IMR-90 (cell line): ENCODE results near the gene COPB1. TPM values are rescaled to one million over a fixed set of nuclear protein-coding genes. Genes with fewer than 3 reads are reported as not detected.

ENCODE experiments used
- ATAC-seq: fragments of 200-7000 bp; cut with Tn5 transposase; 2 replicates; pipeline ENCODE4 v1.9.1; 2020; ENCODE audit warnings: low read depth, mild to moderate bottlenecking, moderate library complexity
- BruUV-seq: library from RNA; stranded (reverse); fragments of 400-500 nt; replicated peaks from 2 replicates; lab custom pipeline; 2021; lab: Mats Ljungman, UMichigan
- CTCF ChIA-PET: fragments of 300-600 bp; formaldehyde crosslinking; extraction: SDS; loops from one replicate; lab custom pipeline; 2021; ENCODE audit warnings: antibody characterized with exemption; lab: Yijun Ruan, JAX
- POLR2A ChIA-PET: fragments of 300-600 bp; sonication (Branson Sonifier 250); formaldehyde crosslinking; loops from one replicate; lab custom pipeline; 2022; ENCODE audit warnings: antibody characterized with exemption; ENCODE audit not compliant: unreplicated experiment; lab: Charles Lee
- DNase-seq: peaks from one replicate; pipeline ENCODE4 v3.0.0; 2013
- H2AFZ ChIP-seq: replicated peaks from 2 replicates; pipeline ENCODE3; 2013; ENCODE audit warnings: low read length, mild to moderate bottlenecking; ENCODE audit not compliant: poor library complexity
- H2AK5ac ChIP-seq: 2 replicates; pipeline ENCODE4 v1.6.1; 2013; ENCODE audit warnings: low read depth, low read length, inconsistent platforms
- H2AK9ac ChIP-seq: replicated peaks from 2 replicates; pipeline ENCODE3; 2013; ENCODE audit warnings: mild to moderate bottlenecking, low read depth, low read length, moderate library complexity; ENCODE audit not compliant: poor library complexity
- H2BK120ac ChIP-seq: 2 replicates; pipeline ENCODE4 v1.6.1; 2013; ENCODE audit warnings: low read depth, low read length, inconsistent platforms
- H2BK15ac ChIP-seq: 3 replicates; pipeline ENCODE4 v1.6.1; 2013; ENCODE audit warnings: low read depth, low read length, inconsistent platforms
- H2BK20ac ChIP-seq: 2 replicates; pipeline ENCODE4 v1.6.1; 2013; ENCODE audit warnings: low read depth, mild to moderate bottlenecking, inconsistent platforms, low read length, moderate library complexity
- H2BK5ac ChIP-seq: 2 replicates; pipeline ENCODE4 v1.6.1; 2013; ENCODE audit warnings: mild to moderate bottlenecking, low read depth, low read length, inconsistent platforms; ENCODE audit not compliant: poor library complexity, severe bottlenecking
- H3K14ac ChIP-seq: replicated peaks from 2 replicates; pipeline ENCODE4 v1.6.1; 2013; ENCODE audit warnings: low read depth, low read length, inconsistent platforms
- H3K18ac ChIP-seq: 2 replicates; pipeline ENCODE4 v1.6.1; 2013; ENCODE audit warnings: low read depth, low read length, control low read depth
- H3K23ac ChIP-seq: 2 replicates; pipeline ENCODE4 v1.6.1; 2013; ENCODE audit warnings: low read depth, low read length, inconsistent platforms
- H3K27ac ChIP-seq: 2 replicates; pipeline ENCODE4 v1.5.1; 2013; ENCODE audit warnings: mild to moderate bottlenecking, control low read depth, low read length; ENCODE audit not compliant: insufficient read depth
- H3K27me3 ChIP-seq: 2 replicates; pipeline ENCODE4 v1.6.1; 2013; ENCODE audit warnings: low read length; ENCODE audit not compliant: control insufficient read depth, insufficient read depth
- H3K36me3 ChIP-seq: 2 replicates; pipeline ENCODE4 v1.6.1; 2013; ENCODE audit warnings: low read length, mixed read lengths; ENCODE audit not compliant: control insufficient read depth, insufficient read depth
- H3K4ac ChIP-seq: 2 replicates; pipeline ENCODE4 v1.6.1; 2013; ENCODE audit warnings: low read depth, low read length, inconsistent platforms
- H3K4me1 ChIP-seq: 2 replicates; pipeline ENCODE4 v1.6.1; 2013; ENCODE audit warnings: low read length, mixed read lengths; ENCODE audit not compliant: control insufficient read depth, insufficient read depth
- H3K4me2 ChIP-seq: 2 replicates; pipeline ENCODE4 v1.6.1; 2013; ENCODE audit warnings: low read depth, mild to moderate bottlenecking, control low read depth, low read length, moderate library complexity
- H3K4me3 ChIP-seq: 2 replicates; pipeline ENCODE4 v1.5.1; 2013; ENCODE audit warnings: low read depth, mild to moderate bottlenecking, control low read depth, low read length, moderate library complexity; ENCODE audit not compliant: insufficient read depth
- H3K56ac ChIP-seq: 2 replicates; pipeline ENCODE4 v1.6.1; 2013; ENCODE audit warnings: low read length, inconsistent platforms; ENCODE audit not compliant: insufficient read depth; ENCODE audit errors: extremely low read depth
- H3K79me1 ChIP-seq, 2 experiments: 2 replicates each; pipeline ENCODE4 v1.6.1; 2013; ENCODE audit warnings: low read length in 2 of 2, inconsistent platforms in 1 of 2, low read depth in 1 of 2
- H3K9ac ChIP-seq: 2 replicates; pipeline ENCODE4 v1.6.1; 2013; ENCODE audit warnings: low read depth, low read length, control low read depth
- H3K9me1 ChIP-seq: 2 replicates; pipeline ENCODE4 v1.6.1; 2013; ENCODE audit warnings: low read length, inconsistent platforms; ENCODE audit not compliant: insufficient read depth
- H3K9me3 ChIP-seq: 2 replicates; pipeline ENCODE4 v1.6.1; 2013; ENCODE audit warnings: low read length; ENCODE audit not compliant: control insufficient read depth, insufficient read depth
- H4K20me1 ChIP-seq: 2 replicates; pipeline ENCODE4 v1.6.1; 2013; ENCODE audit warnings: low read length, inconsistent platforms; ENCODE audit not compliant: insufficient read depth
- H4K5ac ChIP-seq: 2 replicates; pipeline ENCODE4 v1.6.1; 2013; ENCODE audit warnings: mild to moderate bottlenecking, low read depth, low read length, control low read depth
- H4K8ac ChIP-seq, 2 experiments: 2 replicates each; pipeline ENCODE4 v1.6.1; 2013; ENCODE audit warnings: low read depth in 2 of 2, low read length in 2 of 2, control low read depth in 1 of 2, inconsistent platforms in 1 of 2
- H4K91ac ChIP-seq: 2 replicates; pipeline ENCODE4 v1.6.1; 2013; ENCODE audit warnings: low read depth, low read length, inconsistent platforms; ENCODE audit not compliant: insufficient read depth
- CEBPB ChIP-seq: IDR thresholded peaks from 2 replicates; pipeline ENCODE4 v1.6.1; 2012; ENCODE audit warnings: low read depth, low read length, improper control_type of control experiment
- CHD1 ChIP-seq: IDR thresholded peaks from 2 replicates; pipeline ENCODE4 v1.6.1; 2012; ENCODE audit warnings: low read depth, low read length, improper control_type of control experiment
- MAFK ChIP-seq: IDR thresholded peaks from 2 replicates; pipeline ENCODE4 v1.6.1; 2012; ENCODE audit warnings: low read depth, low read length, improper control_type of control experiment
- MAZ ChIP-seq: IDR thresholded peaks from 2 replicates; pipeline ENCODE4 v1.6.1; 2012; ENCODE audit warnings: low read depth, mild to moderate bottlenecking, low read length, improper control_type of control experiment, moderate library complexity, borderline replicate concordance
- MXI1 ChIP-seq: IDR thresholded peaks from 2 replicates; pipeline ENCODE4 v1.6.1; 2012; ENCODE audit warnings: low read depth, mild to moderate bottlenecking, low read length, moderate library complexity, borderline replicate concordance
- NFE2L2 ChIP-seq: fragments of 150-350 bp; IDR thresholded peaks from 2 replicates; pipeline ENCODE4 v1.6.1; 2016; ENCODE audit warnings: low read depth, mild to moderate bottlenecking, low read length
- POLR2A ChIP-seq: IDR thresholded peaks from 2 replicates; pipeline ENCODE4 v1.6.1; 2012; ENCODE audit warnings: mild to moderate bottlenecking, low read depth, low read length
- RAD21 ChIP-seq: IDR thresholded peaks from 2 replicates; pipeline ENCODE4 v1.6.1; 2012; ENCODE audit warnings: low read length, improper control_type of control experiment
- RCOR1 ChIP-seq: IDR thresholded peaks from 2 replicates; pipeline ENCODE4 v1.6.1; 2012; ENCODE audit warnings: mild to moderate bottlenecking, low read length, improper control_type of control experiment; ENCODE audit not compliant: insufficient replicate concordance
- RFX5 ChIP-seq: IDR thresholded peaks from 2 replicates; pipeline ENCODE4 v1.8.0; 2012; ENCODE audit warnings: low read depth, mild to moderate bottlenecking, low read length, moderate library complexity
- SMC3 ChIP-seq: fragments of 150-350 bp; IDR thresholded peaks from 2 replicates; pipeline ENCODE4 v1.6.1; 2016; ENCODE audit warnings: low read depth, mild to moderate bottlenecking, antibody characterized with exemption, low read length, moderate library complexity
- WGBS, 2 experiments: methylation state at CpG; one replicate each; pipeline versions ENCODE4 v1.1.5 to v1.1.7; 2013; ENCODE audit warnings: missing lambda C conversion rate in 2 of 2; ENCODE audit not compliant: insufficient read length in 1 of 2; ENCODE audit errors: extremely low coverage in 2 of 2; 5-methylcytosine and 5-hydroxymethylcytosine counted together
- dilution Hi-C: fragments of 300-500 bp; cut with HindIII; formaldehyde crosslinking; loops from one replicate; pipeline ENCODE4 v1.14.3; 2018; ENCODE audit warnings: low sequenced_read_pairs; ENCODE audit not compliant: unreplicated experiment
- in situ Hi-C: fragments of 300-500 bp; cut with MboI; formaldehyde crosslinking; loops from 3 replicates; pipeline ENCODE4 v1.14.3; 2019; ENCODE audit warnings: low sequenced_read_pairs, inconsistent platforms, mixed read lengths
- intact Hi-C: fragments of 100-400 bp; cut with micrococcal nuclease; formaldehyde crosslinking; loops from 2 replicates; pipeline ENCODE4 v1.10.0; 2022
- polyA plus RNA-seq, 3 experiments: library from polyadenylated mRNA; depleted of rRNA; stranded (reverse); fragments of >200 nt; gene quantifications; 2 replicates each; pipeline ENCODE4 v1.2.3, GENCODE V29; 2012; ENCODE audit warnings: low replicate concordance in 1 of 3
- total RNA-seq: library from RNA; depleted of rRNA; stranded (reverse); fragments of >200 nt; gene quantifications from 2 replicates; pipeline ENCODE4 v1.2.3, GENCODE V29; 2012
- TF ChIP-seq, protein P1 (sequence below): fragments of 150-350 bp; IDR thresholded peaks from 2 replicates; pipeline ENCODE4 v1.6.1; 2016; ENCODE audit warnings: low read depth, mild to moderate bottlenecking, low read length, moderate library complexity, borderline replicate concordance
- TF ChIP-seq, protein P2 (sequence below): fragments of 150-350 bp; IDR thresholded peaks from 2 replicates; pipeline ENCODE4 v1.6.1; 2017; ENCODE audit warnings: mild to moderate bottlenecking, antibody characterized with exemption, low read length, low read depth
- TF ChIP-seq, protein P3 (sequence below): conservative IDR thresholded peaks from 2 replicates; pipeline ENCODE4 v1.5.1; 2012; ENCODE audit warnings: mild to moderate bottlenecking, low read depth, low read length, improper control_type of control experiment

The COPB1 gene
- total and polyA plus RNA-seq, 2 of the 4 experiments (the other 2 are of a cell fraction) = 136 to 341 TPM

DNA sequence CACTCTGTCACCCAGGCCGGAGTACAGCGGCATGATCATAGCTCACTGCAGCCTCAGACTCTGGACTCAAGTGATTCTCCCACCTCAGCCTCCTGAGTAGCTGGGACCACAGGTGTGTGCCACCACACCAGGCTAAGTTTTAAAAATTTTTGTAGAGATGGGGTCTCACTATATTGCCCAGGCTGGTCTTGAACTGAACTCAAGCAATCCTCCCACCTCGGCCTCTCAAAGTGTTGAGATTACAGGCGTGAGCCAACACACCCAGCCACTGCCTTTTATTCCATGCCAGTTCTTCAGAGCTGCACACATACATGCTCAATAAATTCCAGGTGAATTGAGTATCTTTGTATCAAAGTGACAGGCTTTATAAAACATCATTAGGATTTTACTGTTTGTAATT is 2.4 kb upstream of the COPB1 start:
- no TSS peak for BruUV-seq
- H2AK9ac ChIP-seq = no peak overlapping the region
- ChIA-PET POLR2A (no interaction called here), CTCF (no interaction called here)
- H2BK5ac ChIP-seq = no peak overlapping the region
- in situ Hi-C loops = loop anchor here (5.0 kb wide), 1 partner anchor 35 kb away; no protein-coding TSS in a partner anchor
- intact Hi-C loops = no loop called here
- no peak overlapping the region for H4K5ac ChIP-seq
- no peak overlapping the region for H2BK20ac ChIP-seq
- no peak for TF ChIP-seq MAZ
- TF ChIP-seq RFX5 = no peak
- TF ChIP-seq, protein P1, sequence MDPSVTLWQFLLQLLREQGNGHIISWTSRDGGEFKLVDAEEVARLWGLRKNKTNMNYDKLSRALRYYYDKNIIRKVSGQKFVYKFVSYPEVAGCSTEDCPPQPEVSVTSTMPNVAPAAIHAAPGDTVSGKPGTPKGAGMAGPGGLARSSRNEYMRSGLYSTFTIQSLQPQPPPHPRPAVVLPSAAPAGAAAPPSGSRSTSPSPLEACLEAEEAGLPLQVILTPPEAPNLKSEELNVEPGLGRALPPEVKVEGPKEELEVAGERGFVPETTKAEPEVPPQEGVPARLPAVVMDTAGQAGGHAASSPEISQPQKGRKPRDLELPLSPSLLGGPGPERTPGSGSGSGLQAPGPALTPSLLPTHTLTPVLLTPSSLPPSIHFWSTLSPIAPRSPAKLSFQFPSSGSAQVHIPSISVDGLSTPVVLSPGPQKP = no peak
- TF ChIP-seq MAFK = no peak
- TF ChIP-seq, protein P2, sequence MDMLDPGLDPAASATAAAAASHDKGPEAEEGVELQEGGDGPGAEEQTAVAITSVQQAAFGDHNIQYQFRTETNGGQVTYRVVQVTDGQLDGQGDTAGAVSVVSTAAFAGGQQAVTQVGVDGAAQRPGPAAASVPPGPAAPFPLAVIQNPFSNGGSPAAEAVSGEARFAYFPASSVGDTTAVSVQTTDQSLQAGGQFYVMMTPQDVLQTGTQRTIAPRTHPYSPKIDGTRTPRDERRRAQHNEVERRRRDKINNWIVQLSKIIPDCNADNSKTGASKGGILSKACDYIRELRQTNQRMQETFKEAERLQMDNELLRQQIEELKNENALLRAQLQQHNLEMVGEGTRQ = no peak
- no peak for TF ChIP-seq RAD21
- no peak for TF ChIP-seq MXI1
- no peak for TF ChIP-seq CHD1
- TF ChIP-seq, protein P3, sequence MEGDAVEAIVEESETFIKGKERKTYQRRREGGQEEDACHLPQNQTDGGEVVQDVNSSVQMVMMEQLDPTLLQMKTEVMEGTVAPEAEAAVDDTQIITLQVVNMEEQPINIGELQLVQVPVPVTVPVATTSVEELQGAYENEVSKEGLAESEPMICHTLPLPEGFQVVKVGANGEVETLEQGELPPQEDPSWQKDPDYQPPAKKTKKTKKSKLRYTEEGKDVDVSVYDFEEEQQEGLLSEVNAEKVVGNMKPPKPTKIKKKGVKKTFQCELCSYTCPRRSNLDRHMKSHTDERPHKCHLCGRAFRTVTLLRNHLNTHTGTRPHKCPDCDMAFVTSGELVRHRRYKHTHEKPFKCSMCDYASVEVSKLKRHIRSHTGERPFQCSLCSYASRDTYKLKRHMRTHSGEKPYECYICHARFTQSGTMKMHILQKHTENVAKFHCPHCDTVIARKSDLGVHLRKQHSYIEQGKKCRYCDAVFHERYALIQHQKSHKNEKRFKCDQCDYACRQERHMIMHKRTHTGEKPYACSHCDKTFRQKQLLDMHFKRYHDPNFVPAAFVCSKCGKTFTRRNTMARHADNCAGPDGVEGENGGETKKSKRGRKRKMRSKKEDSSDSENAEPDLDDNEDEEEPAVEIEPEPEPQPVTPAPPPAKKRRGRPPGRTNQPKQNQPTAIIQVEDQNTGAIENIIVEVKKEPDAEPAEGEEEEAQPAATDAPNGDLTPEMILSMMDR = no peak
- no peak for TF ChIP-seq NFE2L2
- no peak for TF ChIP-seq CEBPB
- TF ChIP-seq SMC3 = no peak
- TF ChIP-seq POLR2A = no peak
- no peak for TF ChIP-seq RCOR1
- H4K8ac ChIP-seq = no peak overlapping the region
- no peak overlapping the region for H3K18ac ChIP-seq
- H3K4me3 ChIP-seq = no peak overlapping the region
- H3K4me1 ChIP-seq = no peaks in the 10 kb centered on the region
- H4K91ac ChIP-seq = no peak overlapping the region
- WGBS, 2 experiments = no CpG with 5 or more reads among the region's 4 CpGs
- no peak overlapping the region for H3K4me2 ChIP-seq
- no peak overlapping the region for H2BK15ac ChIP-seq
- no peaks in the 10 kb centered on the region for H3K9me1 ChIP-seq
- no peaks in the 10 kb centered on the region for H3K27me3 ChIP-seq
- H2AFZ ChIP-seq = no peak overlapping the region
- H3K14ac ChIP-seq = no peak overlapping the region
- no peak overlapping the region for H2AK5ac ChIP-seq
- ATAC-seq (no peak), DNase-seq (no peak)
- dilution Hi-C loops = no loop called here
- H3K4ac ChIP-seq = no peak overlapping the region
- H3K79me1 ChIP-seq = peaks cover 0 to 16% of the 10 kb centered on the region in 2 experiments; a peak in 3 of 4 replicates
- H3K9ac ChIP-seq = no peak overlapping the region
- no peak overlapping the region for H3K56ac ChIP-seq
- H3K23ac ChIP-seq = no peak overlapping the region
- peaks cover 16% of the 10 kb centered on the region for H3K36me3 ChIP-seq
- no peak overlapping the region for H2BK120ac ChIP-seq
- no peak overlapping the region for H3K27ac ChIP-seq
- peaks cover under 1% of the 10 kb centered on the region; the same call in 1 of the 2 replicates for H4K20me1 ChIP-seq
- H3K9me3 ChIP-seq = no peaks in the 10 kb centered on the region
